GM18508 (cell line): Measurements from ENCODE around the gene ERLIN1.

Experiments used
- ATAC-seq: cut with Tn5 transposase; IDR thresholded peaks from one replicate; pipeline ENCODE4 v1.9.1; 2021; ENCODE audit warnings: moderate number of reproducible peaks; ENCODE audit not compliant: insufficient read depth, unreplicated experiment

Gene ERLIN1

GRCh38 chr10:100101192-100102076 is 84.4 kb downstream of the ERLIN1 start:
- ATAC-seq = no peak

- ATAC-seq = no peak
Measured at GRCh38 chr10:100100651-100101184, 85.1 kb downstream of the ERLIN1 start.
